Measurements from ENCODE around the gene LRRC3. TPM values are rescaled to one million over a fixed set of nuclear protein-coding genes. Genes with fewer than 3 reads are reported as not detected.

LRRC3 gene
- total RNA-seq, 1 experiment from 2014 or later: 0.40 TPM

DNA sequence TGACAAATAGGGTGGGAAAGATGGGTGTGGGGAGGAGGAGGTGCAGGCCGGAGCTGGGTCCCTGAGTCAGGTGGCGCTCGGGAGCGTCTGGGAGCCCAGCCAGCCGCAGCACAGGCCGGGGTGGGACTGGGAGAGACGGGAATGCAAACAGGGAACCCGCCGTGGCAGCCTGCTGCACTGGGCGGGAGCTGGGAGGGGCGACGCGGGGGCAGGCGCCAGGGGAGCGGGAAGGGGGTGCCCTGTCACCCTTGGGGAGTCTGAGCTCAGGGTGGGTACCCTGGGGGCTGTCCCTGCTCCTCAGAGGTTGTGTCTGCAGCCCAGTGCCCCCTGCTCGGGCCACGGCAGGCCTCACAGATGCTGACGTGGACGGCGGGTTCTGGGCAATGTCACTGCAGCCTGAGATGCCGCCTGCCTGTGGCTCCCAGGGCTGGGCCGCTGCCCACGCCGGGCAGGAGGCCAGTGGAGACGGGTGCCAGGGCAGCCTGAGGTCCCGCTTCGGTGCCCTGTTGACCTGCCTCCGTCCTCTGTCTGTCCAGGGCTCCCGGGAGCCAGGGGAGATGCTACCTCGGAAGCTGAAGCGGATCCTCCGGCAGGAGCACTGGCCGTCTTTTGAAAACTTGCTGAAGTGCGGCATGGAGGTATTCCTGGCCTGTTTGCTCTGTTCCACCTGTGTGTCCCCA, 16.6 kb upstream of the LRRC3 start:
- no peak overlapping the region for H3K27ac Mint-ChIP-seq (ENCODE audit: unreplicated experiment)
- CTCF ChIA-PET: no interaction called here
- no TSS peak for BruUV-seq (replicated peaks)
- H3K27me3 Mint-ChIP-seq (ENCODE audit: unreplicated experiment): peaks cover 59% of the 10 kb centered on the region
- intact Hi-C loops (cut with micrococcal nuclease; ENCODE audit: unreplicated experiment): no loop called here
- H3K9me3 Mint-ChIP-seq (ENCODE audit: low read depth, unreplicated experiment): no peaks in the 10 kb centered on the region
- H3K4me3 Mint-ChIP-seq (ENCODE audit: low read depth, unreplicated experiment): no peak overlapping the region
- no peaks in the 10 kb centered on the region for H3K4me1 Mint-ChIP-seq (ENCODE audit: low read depth, unreplicated experiment)
- TF ChIP-seq, protein P1, sequence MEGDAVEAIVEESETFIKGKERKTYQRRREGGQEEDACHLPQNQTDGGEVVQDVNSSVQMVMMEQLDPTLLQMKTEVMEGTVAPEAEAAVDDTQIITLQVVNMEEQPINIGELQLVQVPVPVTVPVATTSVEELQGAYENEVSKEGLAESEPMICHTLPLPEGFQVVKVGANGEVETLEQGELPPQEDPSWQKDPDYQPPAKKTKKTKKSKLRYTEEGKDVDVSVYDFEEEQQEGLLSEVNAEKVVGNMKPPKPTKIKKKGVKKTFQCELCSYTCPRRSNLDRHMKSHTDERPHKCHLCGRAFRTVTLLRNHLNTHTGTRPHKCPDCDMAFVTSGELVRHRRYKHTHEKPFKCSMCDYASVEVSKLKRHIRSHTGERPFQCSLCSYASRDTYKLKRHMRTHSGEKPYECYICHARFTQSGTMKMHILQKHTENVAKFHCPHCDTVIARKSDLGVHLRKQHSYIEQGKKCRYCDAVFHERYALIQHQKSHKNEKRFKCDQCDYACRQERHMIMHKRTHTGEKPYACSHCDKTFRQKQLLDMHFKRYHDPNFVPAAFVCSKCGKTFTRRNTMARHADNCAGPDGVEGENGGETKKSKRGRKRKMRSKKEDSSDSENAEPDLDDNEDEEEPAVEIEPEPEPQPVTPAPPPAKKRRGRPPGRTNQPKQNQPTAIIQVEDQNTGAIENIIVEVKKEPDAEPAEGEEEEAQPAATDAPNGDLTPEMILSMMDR (IDR thresholded peaks at IDR 0.05; ENCODE audit: unreplicated experiment): no peak
- H3K36me3 Mint-ChIP-seq (ENCODE audit: insufficient read depth, unreplicated experiment): no peaks in the 10 kb centered on the region
- DNase-seq: no peak

DNA sequence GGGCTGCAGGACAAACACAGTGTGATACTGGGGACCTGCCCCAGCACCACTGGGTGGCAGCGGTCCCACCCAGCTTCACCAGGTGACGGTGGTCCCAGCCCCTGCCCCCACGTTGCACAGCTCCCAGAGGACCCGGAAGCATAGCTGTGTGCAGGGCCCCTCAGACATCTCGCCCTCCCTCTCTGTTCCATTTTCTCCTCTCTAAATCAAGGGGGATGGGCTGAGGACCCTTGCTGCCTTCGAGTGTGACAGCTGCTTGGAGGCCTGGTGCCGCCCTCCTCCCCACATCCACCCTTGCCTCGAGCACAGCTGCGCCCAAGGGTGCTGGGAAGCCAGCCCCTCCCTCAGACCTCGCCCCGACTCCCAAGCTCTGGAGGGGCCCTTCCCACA, 16.1 kb upstream of the LRRC3 start:
- H3K27me3 Mint-ChIP-seq (ENCODE audit: unreplicated experiment): peaks cover 64% of the 10 kb centered on the region
- DNase-seq: no peak
- H3K4me1 Mint-ChIP-seq (ENCODE audit: low read depth, unreplicated experiment): no peaks in the 10 kb centered on the region
- H3K9me3 Mint-ChIP-seq (ENCODE audit: low read depth, unreplicated experiment): no peaks in the 10 kb centered on the region
- TF ChIP-seq, protein P1 (IDR thresholded peaks at IDR 0.05; ENCODE audit: unreplicated experiment): no peak
- H3K36me3 Mint-ChIP-seq (ENCODE audit: insufficient read depth, unreplicated experiment): no peaks in the 10 kb centered on the region
- H3K27ac Mint-ChIP-seq (ENCODE audit: unreplicated experiment): no peak overlapping the region
- H3K4me3 Mint-ChIP-seq (ENCODE audit: low read depth, unreplicated experiment): no peak overlapping the region
- intact Hi-C loops (cut with micrococcal nuclease; ENCODE audit: unreplicated experiment): no loop called here
- no TSS peak for BruUV-seq (replicated peaks)
- CTCF ChIA-PET: no interaction called here

DNA sequence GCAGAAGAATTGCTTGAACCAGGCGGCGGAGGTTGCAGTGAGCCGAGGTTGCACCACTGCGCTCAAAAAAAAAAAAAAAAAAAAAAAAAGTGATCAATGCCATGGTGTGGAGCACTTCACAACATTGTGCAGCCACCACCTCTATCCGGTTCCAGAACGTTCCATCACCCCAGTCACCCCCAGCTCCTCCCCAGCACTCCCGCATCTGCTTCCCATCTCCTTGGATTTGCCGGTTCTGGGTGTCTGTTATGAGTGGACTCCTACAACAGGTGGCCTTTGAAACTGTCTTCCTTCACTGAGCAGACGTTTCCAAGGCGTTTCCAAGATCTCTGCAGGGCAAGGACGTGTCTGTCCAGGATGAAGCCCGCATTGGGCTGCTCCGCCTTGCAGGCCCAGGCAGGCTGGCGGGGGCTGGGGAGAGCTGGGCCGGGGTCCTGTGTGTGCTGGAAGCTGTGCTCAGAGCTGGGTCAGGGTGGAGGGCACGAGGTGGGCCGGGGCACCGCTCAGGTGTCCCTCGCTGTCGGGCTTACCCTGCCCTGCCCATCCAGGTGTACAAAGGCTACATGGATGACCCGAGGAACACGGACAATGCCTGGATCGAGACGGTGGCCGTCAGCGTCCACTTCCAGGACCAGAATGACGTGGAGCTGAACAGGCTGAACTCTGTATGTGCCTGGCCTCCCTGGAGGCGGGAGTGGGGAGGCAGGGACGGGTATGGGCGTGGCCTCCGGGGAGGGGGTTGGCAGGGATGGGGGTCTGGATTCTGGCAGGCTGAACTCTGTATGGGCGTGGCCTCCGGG, 14.9 kb upstream of the LRRC3 start:
- no peaks in the 10 kb centered on the region for H3K9me3 Mint-ChIP-seq (ENCODE audit: low read depth, unreplicated experiment)
- no peaks in the 10 kb centered on the region for H3K4me1 Mint-ChIP-seq (ENCODE audit: low read depth, unreplicated experiment)
- DNase-seq: no peak
- no peak overlapping the region for H3K27ac Mint-ChIP-seq (ENCODE audit: unreplicated experiment)
- no TSS peak for BruUV-seq (replicated peaks)
- peaks cover 66% of the 10 kb centered on the region for H3K27me3 Mint-ChIP-seq (ENCODE audit: unreplicated experiment)
- TF ChIP-seq, protein P1 (IDR thresholded peaks at IDR 0.05; ENCODE audit: unreplicated experiment): no peak
- no peaks in the 10 kb centered on the region for H3K36me3 Mint-ChIP-seq (ENCODE audit: insufficient read depth, unreplicated experiment)
- H3K4me3 Mint-ChIP-seq (ENCODE audit: low read depth, unreplicated experiment): no peak overlapping the region
- CTCF ChIA-PET: no interaction called here
- intact Hi-C loops (cut with micrococcal nuclease; ENCODE audit: unreplicated experiment): no loop called here

DNA sequence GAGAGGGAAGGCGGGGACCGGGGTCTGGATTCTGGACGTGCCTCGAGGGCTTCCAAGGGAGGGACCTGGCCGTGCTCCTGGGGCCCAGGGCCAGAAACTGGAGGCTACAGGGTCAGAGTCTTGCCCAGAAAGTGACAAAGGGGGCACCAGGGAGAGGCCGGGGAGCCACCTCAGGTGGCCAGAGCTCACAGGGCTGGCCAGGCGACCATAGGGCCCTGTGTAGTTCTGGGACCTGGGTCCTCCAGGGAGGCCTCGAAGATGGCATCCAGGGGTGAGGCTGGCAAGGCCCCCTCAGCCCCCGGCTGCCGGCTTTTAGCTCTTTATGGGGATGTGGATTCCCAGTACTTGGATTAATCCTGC, 14.3 kb upstream of the LRRC3 start:
- Mint-ChIP-seq H3K9me3 (ENCODE audit: low read depth, unreplicated experiment) (no peaks in the 10 kb centered on the region), H3K27ac (ENCODE audit: unreplicated experiment) (no peak overlapping the region), H3K36me3 (ENCODE audit: insufficient read depth, unreplicated experiment) (no peaks in the 10 kb centered on the region), H3K27me3 (ENCODE audit: unreplicated experiment) (peaks cover 65% of the 10 kb centered on the region), H3K4me3 (ENCODE audit: low read depth, unreplicated experiment) (no peak overlapping the region), H3K4me1 (ENCODE audit: low read depth, unreplicated experiment) (no peaks in the 10 kb centered on the region)
- TF ChIP-seq, protein P1 (IDR thresholded peaks at IDR 0.05; ENCODE audit: unreplicated experiment): no peak
- no TSS peak for BruUV-seq (replicated peaks)
- CTCF ChIA-PET: no interaction called here
- intact Hi-C loops (cut with micrococcal nuclease; ENCODE audit: unreplicated experiment): no loop called here
- DNase-seq: no peak
